Tibial nerve (tissue), 4 donors: ENCODE measurements around the gene NKD2.

Source experiments
- CTCF ChIP-seq, 5 experiments: fragments of 200-600 bp in 3 of 5; fragments of 450-650 bp in 2 of 5; sonication (generic) in 3 of 5; IDR thresholded peaks; one replicate each; pipeline ENCODE4 v1.5.1; 2016 to 2019; ENCODE audit warnings: antibody characterized with exemption in 5 of 5, mild to moderate bottlenecking in 3 of 5, moderate library complexity in 2 of 5
- EP300 ChIP-seq, 2 donors: sonication (generic); formaldehyde crosslinking; IDR thresholded peaks; one replicate each; pipeline ENCODE4 v1.6.1; 2017; ENCODE audit warnings: antibody characterized with exemption in 2 of 2, mild to moderate bottlenecking in 1 of 2
- POLR2A ChIP-seq, 2 donors: fragments of 450-650 bp; IDR thresholded peaks; one replicate each; pipeline ENCODE4 v1.6.1; 2017; ENCODE audit warnings: antibody characterized with exemption in 2 of 2, mild to moderate bottlenecking in 2 of 2, moderate library complexity in 2 of 2

DNA sequence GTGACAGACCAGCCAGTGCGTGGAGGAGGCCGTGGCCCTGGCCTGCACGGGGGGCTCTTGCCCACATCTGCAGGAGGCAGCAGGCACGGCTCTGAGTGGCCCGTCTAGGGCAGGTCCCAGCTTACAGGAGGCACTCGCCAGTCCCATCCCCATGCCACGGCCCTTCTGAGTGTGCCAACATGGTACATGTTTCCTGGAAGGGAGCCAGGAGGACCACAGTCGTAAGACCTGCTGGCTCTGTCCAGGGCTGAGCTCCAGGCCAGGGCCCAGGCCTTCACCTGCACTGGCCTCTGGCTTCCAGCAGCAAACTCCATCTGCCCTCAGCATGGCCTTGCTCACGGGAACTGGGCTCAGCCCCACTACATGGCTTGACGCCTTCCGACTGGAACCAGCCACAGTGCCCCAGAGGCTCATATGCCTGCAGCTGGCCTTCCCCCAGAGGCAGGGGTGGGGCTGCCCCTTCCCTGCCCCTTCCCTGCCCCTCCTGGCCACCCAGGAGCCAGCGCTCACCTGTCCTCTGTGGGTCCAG is 3.8 kb downstream of the NKD2 start:
- TF ChIP-seq CTCF (IDR thresholded peaks at IDR 0.05), result no peak
- no peak for TF ChIP-seq POLR2A (IDR thresholded peaks at IDR 0.05)
- TF ChIP-seq EP300 (IDR thresholded peaks at IDR 0.05), result no peak
